ENCODE measurements around the gene RPP30.
"Not testable (repeated sequence)": the region's sequence is repeated elsewhere in the genome, so short reads cannot be mapped to it uniquely, and the experiment has no call there.

The RPP30 gene

DNA sequence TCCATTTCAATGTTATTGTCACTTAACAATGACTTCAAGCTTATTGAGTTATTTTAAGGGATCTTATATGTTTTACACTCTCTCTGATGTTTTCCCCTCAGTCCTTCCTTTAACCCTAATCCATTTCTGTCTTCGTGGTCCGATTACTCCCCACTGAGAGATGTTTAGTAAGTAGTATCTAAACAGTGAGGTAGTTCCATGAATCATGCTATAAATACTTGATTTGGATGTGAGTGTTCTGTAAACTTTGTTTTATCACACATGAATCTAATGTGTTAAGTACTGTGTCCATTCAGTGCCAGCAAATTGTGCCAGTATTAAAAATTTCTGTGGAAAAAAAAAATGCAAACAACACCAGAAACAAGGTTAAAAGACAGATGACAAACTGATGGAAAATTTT is 18.6 kb downstream of the RPP30 start:
- Histone ChIP-seq H2AFZ (ENCODE audit: low read depth, low read length) (no peak overlapping the region), H3K4me2 (ENCODE audit: insufficient read depth, low read length) (no peak overlapping the region), H3K4me3 (ENCODE audit: low read depth in 1 of 2, low read length in 2 of 2) (no peak overlapping the region), H3K27ac (ENCODE audit: low read length) (no peak overlapping the region), H3K79me2 (ENCODE audit: insufficient read depth, low read length) (no peaks in the 10 kb centered on the region), H3K9ac (ENCODE audit: low read depth, low read length) (no peak overlapping the region), H4K20me1 (ENCODE audit: insufficient read depth, low read length) (no peaks in the 10 kb centered on the region), H3K27me3 (ENCODE audit: insufficient read depth, low read length, poor library complexity) (no peaks in the 10 kb centered on the region), H3K4me1 (ENCODE audit: insufficient read depth, low read length) (peaks cover 3% of the 10 kb centered on the region; the same call in 1 of the 2 replicates), H3K9me3 (ENCODE audit: insufficient read depth, low read length, severe bottlenecking) (no peaks in the 10 kb centered on the region), H3K36me3 (ENCODE audit: insufficient read depth, low read length) (peaks cover 89% of the 10 kb centered on the region)
- no peak for ATAC-seq (ENCODE audit: insufficient read depth, low read depth)
- DNase-seq = no peak
- TF ChIP-seq, protein P1, sequence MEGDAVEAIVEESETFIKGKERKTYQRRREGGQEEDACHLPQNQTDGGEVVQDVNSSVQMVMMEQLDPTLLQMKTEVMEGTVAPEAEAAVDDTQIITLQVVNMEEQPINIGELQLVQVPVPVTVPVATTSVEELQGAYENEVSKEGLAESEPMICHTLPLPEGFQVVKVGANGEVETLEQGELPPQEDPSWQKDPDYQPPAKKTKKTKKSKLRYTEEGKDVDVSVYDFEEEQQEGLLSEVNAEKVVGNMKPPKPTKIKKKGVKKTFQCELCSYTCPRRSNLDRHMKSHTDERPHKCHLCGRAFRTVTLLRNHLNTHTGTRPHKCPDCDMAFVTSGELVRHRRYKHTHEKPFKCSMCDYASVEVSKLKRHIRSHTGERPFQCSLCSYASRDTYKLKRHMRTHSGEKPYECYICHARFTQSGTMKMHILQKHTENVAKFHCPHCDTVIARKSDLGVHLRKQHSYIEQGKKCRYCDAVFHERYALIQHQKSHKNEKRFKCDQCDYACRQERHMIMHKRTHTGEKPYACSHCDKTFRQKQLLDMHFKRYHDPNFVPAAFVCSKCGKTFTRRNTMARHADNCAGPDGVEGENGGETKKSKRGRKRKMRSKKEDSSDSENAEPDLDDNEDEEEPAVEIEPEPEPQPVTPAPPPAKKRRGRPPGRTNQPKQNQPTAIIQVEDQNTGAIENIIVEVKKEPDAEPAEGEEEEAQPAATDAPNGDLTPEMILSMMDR (IDR thresholded peaks at IDR 0.05; ENCODE audit: borderline replicate concordance, extremely low read depth, low read length, poor library complexity, severe bottlenecking) = no peak
- TF ChIP-seq EZH2 (IDR thresholded peaks at IDR 0.05; ENCODE audit: borderline replicate concordance, low read depth, low read length, severe bottlenecking) = no peak

- ATAC-seq (ENCODE audit: insufficient read depth, low read depth) = no peak
- Histone ChIP-seq H3K36me3 (ENCODE audit: insufficient read depth, low read length) (peaks cover 83% of the 10 kb centered on the region), H3K27ac (ENCODE audit: low read length) (no peak overlapping the region), H3K4me2 (ENCODE audit: insufficient read depth, low read length) (no peak overlapping the region), H3K27me3 (ENCODE audit: insufficient read depth, low read length, poor library complexity) (no peaks in the 10 kb centered on the region), H3K9me3 (ENCODE audit: insufficient read depth, low read length, severe bottlenecking) (no peaks in the 10 kb centered on the region), H4K20me1 (ENCODE audit: insufficient read depth, low read length) (no peaks in the 10 kb centered on the region), H2AFZ (ENCODE audit: low read depth, low read length) (no peak overlapping the region), H3K9ac (ENCODE audit: low read depth, low read length) (no peak overlapping the region), H3K4me3 (ENCODE audit: low read depth in 1 of 2, low read length in 2 of 2) (no peak overlapping the region), H3K4me1 (ENCODE audit: insufficient read depth, low read length) (peaks cover 5% of the 10 kb centered on the region; the same call in 1 of the 2 replicates), H3K79me2 (ENCODE audit: insufficient read depth, low read length) (no peaks in the 10 kb centered on the region)
- no peak for DNase-seq
- no peak for TF ChIP-seq EZH2 (IDR thresholded peaks at IDR 0.05; ENCODE audit: borderline replicate concordance, low read depth, low read length, severe bottlenecking)
These were observed 21.4 kb downstream of the RPP30 start for GRCh38 chr10:90893190-90893589.

DNA sequence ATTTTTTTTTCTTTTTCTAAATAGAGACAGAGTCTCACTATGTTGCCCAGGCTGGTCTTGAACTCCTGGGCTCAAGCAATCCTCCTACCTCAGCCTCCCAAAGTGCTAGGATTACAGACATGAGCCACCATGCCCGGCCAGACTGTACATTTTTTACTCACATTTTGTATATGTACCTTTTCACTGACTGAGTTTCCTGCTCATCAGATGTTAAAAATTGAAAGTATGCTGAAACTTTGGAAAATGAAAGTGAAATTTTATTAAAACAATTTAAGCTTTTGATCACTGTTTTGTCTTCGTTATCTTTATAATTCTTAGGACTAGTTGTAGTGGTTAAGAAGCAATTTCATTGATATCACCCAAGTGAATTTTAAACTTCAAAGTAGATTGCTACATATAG is 25.1 kb downstream of the RPP30 start:
- DNase-seq; H3K4me1 ChIP-seq (ENCODE audit: insufficient read depth, low read length); H3K4me3 ChIP-seq (ENCODE audit: low read depth in 1 of 2, low read length in 2 of 2); H2AFZ ChIP-seq (ENCODE audit: low read depth, low read length); H3K27ac ChIP-seq (ENCODE audit: low read length); ATAC-seq (ENCODE audit: insufficient read depth, low read depth); H3K4me2 ChIP-seq (ENCODE audit: insufficient read depth, low read length); H4K20me1 ChIP-seq (ENCODE audit: insufficient read depth, low read length); H3K27me3 ChIP-seq (ENCODE audit: insufficient read depth, low read length, poor library complexity); H3K79me2 ChIP-seq (ENCODE audit: insufficient read depth, low read length); H3K9me3 ChIP-seq (ENCODE audit: insufficient read depth, low read length, severe bottlenecking); H3K9ac ChIP-seq (ENCODE audit: low read depth, low read length): not testable (repeated sequence)
- peaks cover 70% of the 10 kb centered on the region for H3K36me3 ChIP-seq (ENCODE audit: insufficient read depth, low read length)

- H3K9ac ChIP-seq (ENCODE audit: low read depth, low read length) = no peak overlapping the region
- DNase-seq (no peak), ATAC-seq (ENCODE audit: insufficient read depth, low read depth) (no peak)
- H3K4me3 ChIP-seq (ENCODE audit: low read depth in 1 of 2, low read length in 2 of 2) = no peak overlapping the region
- H3K27me3 ChIP-seq (ENCODE audit: insufficient read depth, low read length, poor library complexity) = no peaks in the 10 kb centered on the region
- no peaks in the 10 kb centered on the region for H3K9me3 ChIP-seq (ENCODE audit: insufficient read depth, low read length, severe bottlenecking)
- H4K20me1 ChIP-seq (ENCODE audit: insufficient read depth, low read length) = no peaks in the 10 kb centered on the region
- H3K4me2 ChIP-seq (ENCODE audit: insufficient read depth, low read length) = no peak overlapping the region
- H2AFZ ChIP-seq (ENCODE audit: low read depth, low read length) = no peak overlapping the region
- peaks cover 27% of the 10 kb centered on the region for H3K4me1 ChIP-seq (ENCODE audit: insufficient read depth, low read length)
- no peak overlapping the region for H3K27ac ChIP-seq (ENCODE audit: low read length)
- no peaks in the 10 kb centered on the region for H3K79me2 ChIP-seq (ENCODE audit: insufficient read depth, low read length)
- TF ChIP-seq, protein P1 (IDR thresholded peaks at IDR 0.05; ENCODE audit: borderline replicate concordance, extremely low read depth, low read length, poor library complexity, severe bottlenecking) = no peak
- no peak for TF ChIP-seq EZH2 (IDR thresholded peaks at IDR 0.05; ENCODE audit: borderline replicate concordance, low read depth, low read length, severe bottlenecking)
- peaks cover 36% of the 10 kb centered on the region; the same call in 1 of the 2 replicates for H3K36me3 ChIP-seq (ENCODE audit: insufficient read depth, low read length)
These were observed 34.2 kb downstream of the RPP30 start for GRCh38 chr10:90905925-90906324.
